ENCODE measurements around the gene GLI3.

GLI3 gene

DNA sequence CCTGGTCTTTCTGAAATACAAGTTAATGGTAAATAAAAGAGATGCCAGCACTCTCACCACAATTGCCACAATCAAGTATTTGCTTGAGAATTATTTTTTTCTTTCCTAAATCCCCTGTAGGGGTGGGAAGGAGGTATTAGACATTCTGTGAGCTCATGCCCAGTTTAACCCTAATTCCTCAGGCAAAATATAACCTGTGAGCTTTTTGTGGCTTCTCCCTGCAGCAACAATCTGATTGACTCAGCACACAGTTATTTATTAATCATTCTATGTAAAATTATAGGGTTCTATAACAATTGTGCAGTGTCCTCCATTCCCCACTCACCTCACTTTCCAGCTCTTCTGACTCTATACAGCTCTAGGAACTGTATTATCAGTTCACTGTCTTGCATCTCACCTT, 66.3 kb downstream of the GLI3 start:
- Histone ChIP-seq H3K27ac (no peak overlapping the region), H3K4me3 (no peak overlapping the region)
- TF ChIP-seq CTCF (IDR thresholded peaks at IDR 0.05), result no peak
- DNase-seq (ENCODE audit: low spot score), result no peak

GRCh38 chr7:42168512-42168911, 68.5 kb downstream of the GLI3 start:
- no peak for DNase-seq (ENCODE audit: low spot score)
- Histone ChIP-seq H3K4me3 (no peak overlapping the region), H3K27ac (no peak overlapping the region)
- TF ChIP-seq CTCF (IDR thresholded peaks at IDR 0.05), result no peak

DNA sequence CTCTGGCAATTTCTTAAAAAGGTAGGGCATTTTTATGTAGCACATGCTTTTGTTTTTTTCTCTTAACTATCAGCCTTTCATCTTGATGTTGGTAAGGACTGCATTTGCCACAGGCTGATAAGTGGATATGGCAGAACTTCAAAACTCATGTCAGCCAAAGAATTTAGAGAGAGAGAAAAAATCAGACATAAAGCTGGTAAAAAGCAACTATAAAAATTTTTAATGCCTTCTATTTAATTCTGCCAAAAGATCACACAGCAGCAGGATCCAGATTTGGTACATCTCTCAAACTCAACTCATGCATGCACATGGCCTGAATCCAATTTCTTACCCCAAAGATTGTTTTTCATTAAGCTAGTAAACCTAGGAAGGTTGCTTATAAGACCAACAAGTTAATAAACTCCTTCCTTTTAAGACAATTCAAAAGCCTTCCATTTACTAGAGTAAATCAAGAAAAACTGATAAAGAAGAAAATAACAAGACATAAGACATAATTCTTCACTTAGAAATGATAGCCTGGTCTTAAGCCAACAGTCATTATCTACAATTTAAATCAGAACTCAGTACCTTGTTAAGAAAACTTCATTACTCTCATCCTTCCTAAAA, 69.3 kb downstream of the GLI3 start:
- no peak overlapping the region for H3K4me3 ChIP-seq
- H3K27ac ChIP-seq, result no peak overlapping the region
- no peak for DNase-seq (ENCODE audit: low spot score)
- no peak for TF ChIP-seq CTCF (IDR thresholded peaks at IDR 0.05)

- DNase-seq (ENCODE audit: low spot score), result no peak
- H3K27ac ChIP-seq, result no peak overlapping the region
- no peak for TF ChIP-seq CTCF (IDR thresholded peaks at IDR 0.05)
- no peak overlapping the region for H3K4me3 ChIP-seq
Measured at GRCh38 chr7:42167206-42167605, 69.8 kb downstream of the GLI3 start.

- Histone ChIP-seq H3K4me3 (no peak overlapping the region), H3K27ac (no peak overlapping the region)
Measured at GRCh38 chr7:42164881-42165428, 72.1 kb downstream of the GLI3 start.

GRCh38 chr7:42162560-42163325, 74.3 kb downstream of the GLI3 start:
- no peak overlapping the region for H3K27ac ChIP-seq
- no peak for TF ChIP-seq CTCF (IDR thresholded peaks at IDR 0.05)
- no peak overlapping the region for H3K4me3 ChIP-seq
- DNase-seq (ENCODE audit: low spot score), result no peak

More at GRCh38 chr7:42164881-42165428, 72.1 kb downstream of the GLI3 start:
- no peak for TF ChIP-seq CTCF (IDR thresholded peaks at IDR 0.05)
- DNase-seq (ENCODE audit: low spot score), result no peak

- TF ChIP-seq CTCF (IDR thresholded peaks at IDR 0.05), result no peak
- Histone ChIP-seq H3K27ac (no peak overlapping the region), H3K4me3 (no peak overlapping the region)
- DNase-seq (ENCODE audit: low spot score), result no peak
Measured at GRCh38 chr7:42161719-42162118, 75.3 kb downstream of the GLI3 start.

All from coronary artery (tissue), 2 donors.